IMR-90 (cell line): Measurements from ENCODE around the gene MYL6. TPM values are rescaled to one million over a fixed set of nuclear protein-coding genes. Genes with fewer than 3 reads are reported as not detected.

Experiments
- ATAC-seq: fragments of 200-7000 bp; cut with Tn5 transposase; 2 replicates; pipeline ENCODE4 v1.9.1; 2020; ENCODE audit warnings: low read depth, mild to moderate bottlenecking, moderate library complexity
- BruUV-seq: library from RNA; stranded (reverse); fragments of 400-500 nt; replicated peaks from 2 replicates; lab custom pipeline; 2021; lab: Mats Ljungman, UMichigan
- CTCF ChIA-PET: fragments of 300-600 bp; formaldehyde crosslinking; extraction: SDS; loops from one replicate; lab custom pipeline; 2021; ENCODE audit warnings: antibody characterized with exemption; lab: Yijun Ruan, JAX
- POLR2A ChIA-PET: fragments of 300-600 bp; sonication (Branson Sonifier 250); formaldehyde crosslinking; loops from one replicate; lab custom pipeline; 2022; ENCODE audit warnings: antibody characterized with exemption; ENCODE audit not compliant: unreplicated experiment; lab: Charles Lee
- DNase-seq: peaks from one replicate; pipeline ENCODE4 v3.0.0; 2013
- H2AFZ ChIP-seq: replicated peaks from 2 replicates; pipeline ENCODE3; 2013; ENCODE audit warnings: low read length, mild to moderate bottlenecking; ENCODE audit not compliant: poor library complexity
- H2AK5ac ChIP-seq: 2 replicates; pipeline ENCODE4 v1.6.1; 2013; ENCODE audit warnings: low read depth, low read length, inconsistent platforms
- H2AK9ac ChIP-seq: replicated peaks from 2 replicates; pipeline ENCODE3; 2013; ENCODE audit warnings: mild to moderate bottlenecking, low read depth, low read length, moderate library complexity; ENCODE audit not compliant: poor library complexity
- H2BK120ac ChIP-seq: 2 replicates; pipeline ENCODE4 v1.6.1; 2013; ENCODE audit warnings: low read depth, low read length, inconsistent platforms
- H2BK15ac ChIP-seq: 3 replicates; pipeline ENCODE4 v1.6.1; 2013; ENCODE audit warnings: low read depth, low read length, inconsistent platforms
- H2BK20ac ChIP-seq: 2 replicates; pipeline ENCODE4 v1.6.1; 2013; ENCODE audit warnings: low read depth, mild to moderate bottlenecking, inconsistent platforms, low read length, moderate library complexity
- H2BK5ac ChIP-seq: 2 replicates; pipeline ENCODE4 v1.6.1; 2013; ENCODE audit warnings: mild to moderate bottlenecking, low read depth, low read length, inconsistent platforms; ENCODE audit not compliant: poor library complexity, severe bottlenecking
- H3K14ac ChIP-seq: replicated peaks from 2 replicates; pipeline ENCODE4 v1.6.1; 2013; ENCODE audit warnings: low read depth, low read length, inconsistent platforms
- H3K18ac ChIP-seq: 2 replicates; pipeline ENCODE4 v1.6.1; 2013; ENCODE audit warnings: low read depth, low read length, control low read depth
- H3K23ac ChIP-seq: 2 replicates; pipeline ENCODE4 v1.6.1; 2013; ENCODE audit warnings: low read depth, low read length, inconsistent platforms
- H3K27ac ChIP-seq: 2 replicates; pipeline ENCODE4 v1.5.1; 2013; ENCODE audit warnings: mild to moderate bottlenecking, control low read depth, low read length; ENCODE audit not compliant: insufficient read depth
- H3K27me3 ChIP-seq: 2 replicates; pipeline ENCODE4 v1.6.1; 2013; ENCODE audit warnings: low read length; ENCODE audit not compliant: control insufficient read depth, insufficient read depth
- H3K36me3 ChIP-seq: 2 replicates; pipeline ENCODE4 v1.6.1; 2013; ENCODE audit warnings: low read length, mixed read lengths; ENCODE audit not compliant: control insufficient read depth, insufficient read depth
- H3K4ac ChIP-seq: 2 replicates; pipeline ENCODE4 v1.6.1; 2013; ENCODE audit warnings: low read depth, low read length, inconsistent platforms
- H3K4me1 ChIP-seq: 2 replicates; pipeline ENCODE4 v1.6.1; 2013; ENCODE audit warnings: low read length, mixed read lengths; ENCODE audit not compliant: control insufficient read depth, insufficient read depth
- H3K4me2 ChIP-seq: 2 replicates; pipeline ENCODE4 v1.6.1; 2013; ENCODE audit warnings: low read depth, mild to moderate bottlenecking, control low read depth, low read length, moderate library complexity
- H3K4me3 ChIP-seq: 2 replicates; pipeline ENCODE4 v1.5.1; 2013; ENCODE audit warnings: low read depth, mild to moderate bottlenecking, control low read depth, low read length, moderate library complexity; ENCODE audit not compliant: insufficient read depth
- H3K56ac ChIP-seq: 2 replicates; pipeline ENCODE4 v1.6.1; 2013; ENCODE audit warnings: low read length, inconsistent platforms; ENCODE audit not compliant: insufficient read depth; ENCODE audit errors: extremely low read depth
- H3K79me1 ChIP-seq, 2 experiments: 2 replicates each; pipeline ENCODE4 v1.6.1; 2013; ENCODE audit warnings: low read length in 2 of 2, inconsistent platforms in 1 of 2, low read depth in 1 of 2
- H3K9ac ChIP-seq: 2 replicates; pipeline ENCODE4 v1.6.1; 2013; ENCODE audit warnings: low read depth, low read length, control low read depth
- H3K9me1 ChIP-seq: 2 replicates; pipeline ENCODE4 v1.6.1; 2013; ENCODE audit warnings: low read length, inconsistent platforms; ENCODE audit not compliant: insufficient read depth
- H3K9me3 ChIP-seq: 2 replicates; pipeline ENCODE4 v1.6.1; 2013; ENCODE audit warnings: low read length; ENCODE audit not compliant: control insufficient read depth, insufficient read depth
- H4K20me1 ChIP-seq: 2 replicates; pipeline ENCODE4 v1.6.1; 2013; ENCODE audit warnings: low read length, inconsistent platforms; ENCODE audit not compliant: insufficient read depth
- H4K5ac ChIP-seq: 2 replicates; pipeline ENCODE4 v1.6.1; 2013; ENCODE audit warnings: mild to moderate bottlenecking, low read depth, low read length, control low read depth
- H4K8ac ChIP-seq, 2 experiments: 2 replicates each; pipeline ENCODE4 v1.6.1; 2013; ENCODE audit warnings: low read depth in 2 of 2, low read length in 2 of 2, control low read depth in 1 of 2, inconsistent platforms in 1 of 2
- H4K91ac ChIP-seq: 2 replicates; pipeline ENCODE4 v1.6.1; 2013; ENCODE audit warnings: low read depth, low read length, inconsistent platforms; ENCODE audit not compliant: insufficient read depth
- CEBPB ChIP-seq: IDR thresholded peaks from 2 replicates; pipeline ENCODE4 v1.6.1; 2012; ENCODE audit warnings: low read depth, low read length, improper control_type of control experiment
- ELK1 ChIP-seq: fragments of 150-350 bp; IDR thresholded peaks from 2 replicates; pipeline ENCODE4 v1.6.1; 2016; ENCODE audit warnings: low read depth, mild to moderate bottlenecking, low read length, moderate library complexity, borderline replicate concordance
- FOS ChIP-seq: fragments of 150-350 bp; IDR thresholded peaks from 2 replicates; pipeline ENCODE4 v1.6.1; 2016; ENCODE audit warnings: low read depth, low read length
- MAFK ChIP-seq: IDR thresholded peaks from 2 replicates; pipeline ENCODE4 v1.6.1; 2012; ENCODE audit warnings: low read depth, low read length, improper control_type of control experiment
- MAZ ChIP-seq: IDR thresholded peaks from 2 replicates; pipeline ENCODE4 v1.6.1; 2012; ENCODE audit warnings: low read depth, mild to moderate bottlenecking, low read length, improper control_type of control experiment, moderate library complexity, borderline replicate concordance
- NFE2L2 ChIP-seq: fragments of 150-350 bp; IDR thresholded peaks from 2 replicates; pipeline ENCODE4 v1.6.1; 2016; ENCODE audit warnings: low read depth, mild to moderate bottlenecking, low read length
- POLR2A ChIP-seq: IDR thresholded peaks from 2 replicates; pipeline ENCODE4 v1.6.1; 2012; ENCODE audit warnings: mild to moderate bottlenecking, low read depth, low read length
- SMC3 ChIP-seq: fragments of 150-350 bp; IDR thresholded peaks from 2 replicates; pipeline ENCODE4 v1.6.1; 2016; ENCODE audit warnings: low read depth, mild to moderate bottlenecking, antibody characterized with exemption, low read length, moderate library complexity
- WGBS, 2 experiments: methylation state at CpG; one replicate each; pipeline versions ENCODE4 v1.1.5 to v1.1.7; 2013; ENCODE audit warnings: missing lambda C conversion rate in 2 of 2; ENCODE audit not compliant: insufficient read length in 1 of 2; ENCODE audit errors: extremely low coverage in 2 of 2; 5-methylcytosine and 5-hydroxymethylcytosine counted together
- dilution Hi-C: fragments of 300-500 bp; cut with HindIII; formaldehyde crosslinking; loops from one replicate; pipeline ENCODE4 v1.14.3; 2018; ENCODE audit warnings: low sequenced_read_pairs; ENCODE audit not compliant: unreplicated experiment
- in situ Hi-C: fragments of 300-500 bp; cut with MboI; formaldehyde crosslinking; loops from 3 replicates; pipeline ENCODE4 v1.14.3; 2019; ENCODE audit warnings: low sequenced_read_pairs, inconsistent platforms, mixed read lengths
- intact Hi-C: fragments of 100-400 bp; cut with micrococcal nuclease; formaldehyde crosslinking; loops from 2 replicates; pipeline ENCODE4 v1.10.0; 2022
- polyA plus RNA-seq, 3 experiments: library from polyadenylated mRNA; depleted of rRNA; stranded (reverse); fragments of >200 nt; gene quantifications; 2 replicates each; pipeline ENCODE4 v1.2.3, GENCODE V29; 2012; ENCODE audit warnings: low replicate concordance in 1 of 3
- total RNA-seq: library from RNA; depleted of rRNA; stranded (reverse); fragments of >200 nt; gene quantifications from 2 replicates; pipeline ENCODE4 v1.2.3, GENCODE V29; 2012
- TF ChIP-seq, protein P1 (sequence below): conservative IDR thresholded peaks from 2 replicates; pipeline ENCODE4 v1.5.1; 2012; ENCODE audit warnings: mild to moderate bottlenecking, low read depth, low read length, improper control_type of control experiment

The MYL6 gene
- total and polyA plus RNA-seq, 2 of the 4 experiments (the other 2 are of a cell fraction): 4,816 to 6,979 TPM

- no peak overlapping the region for H2BK20ac ChIP-seq
- intact Hi-C loops: no loop called here
- no peak overlapping the region for H4K5ac ChIP-seq
- no peak overlapping the region for H2BK120ac ChIP-seq
- no peak overlapping the region for H4K8ac ChIP-seq
- dilution Hi-C loops: no loop called here
- no peak overlapping the region for H2BK15ac ChIP-seq
- H3K79me1 ChIP-seq: peaks cover 3 to 5% of the 10 kb centered on the region in 2 experiments; a peak in 1 of 4 replicates
- peaks cover 41% of the 10 kb centered on the region for H3K36me3 ChIP-seq
- no peak overlapping the region for H3K4me2 ChIP-seq
- ChIA-PET CTCF (no interaction called here), POLR2A (no interaction called here)
- no peak overlapping the region for H3K27ac ChIP-seq
- H3K27me3 ChIP-seq: no peaks in the 10 kb centered on the region
- H3K23ac ChIP-seq: no peak overlapping the region
- H2AFZ ChIP-seq: no peak overlapping the region
- in situ Hi-C loops: no loop called here
- no CpG with 5 or more reads among the region's 3 CpGs for WGBS, 2 experiments
- peaks cover 14% of the 10 kb centered on the region for H3K9me1 ChIP-seq
- ATAC-seq (no peak), DNase-seq (no peak)
- H3K4me3 ChIP-seq: no peak overlapping the region
- no peak overlapping the region for H3K18ac ChIP-seq
- no TSS peak for BruUV-seq
- H2AK5ac ChIP-seq: no peak overlapping the region
- H3K56ac ChIP-seq: no peak overlapping the region
- no peak overlapping the region for H2BK5ac ChIP-seq
- H3K14ac ChIP-seq: no peak overlapping the region
- H3K4me1 ChIP-seq: no peaks in the 10 kb centered on the region; the same call in 1 of the 2 replicates
- H2AK9ac ChIP-seq: no peak overlapping the region
- no peak overlapping the region for H3K4ac ChIP-seq
- H4K91ac ChIP-seq: no peak overlapping the region
- H3K9ac ChIP-seq: no peak overlapping the region
- H3K9me3 ChIP-seq: no peaks in the 10 kb centered on the region
- no peaks in the 10 kb centered on the region; the same call in 1 of the 2 replicates for H4K20me1 ChIP-seq
- no peak for TF ChIP-seq FOS
- TF ChIP-seq CEBPB: no peak
- no peak for TF ChIP-seq POLR2A
- no peak for TF ChIP-seq ELK1
- TF ChIP-seq, protein P1, sequence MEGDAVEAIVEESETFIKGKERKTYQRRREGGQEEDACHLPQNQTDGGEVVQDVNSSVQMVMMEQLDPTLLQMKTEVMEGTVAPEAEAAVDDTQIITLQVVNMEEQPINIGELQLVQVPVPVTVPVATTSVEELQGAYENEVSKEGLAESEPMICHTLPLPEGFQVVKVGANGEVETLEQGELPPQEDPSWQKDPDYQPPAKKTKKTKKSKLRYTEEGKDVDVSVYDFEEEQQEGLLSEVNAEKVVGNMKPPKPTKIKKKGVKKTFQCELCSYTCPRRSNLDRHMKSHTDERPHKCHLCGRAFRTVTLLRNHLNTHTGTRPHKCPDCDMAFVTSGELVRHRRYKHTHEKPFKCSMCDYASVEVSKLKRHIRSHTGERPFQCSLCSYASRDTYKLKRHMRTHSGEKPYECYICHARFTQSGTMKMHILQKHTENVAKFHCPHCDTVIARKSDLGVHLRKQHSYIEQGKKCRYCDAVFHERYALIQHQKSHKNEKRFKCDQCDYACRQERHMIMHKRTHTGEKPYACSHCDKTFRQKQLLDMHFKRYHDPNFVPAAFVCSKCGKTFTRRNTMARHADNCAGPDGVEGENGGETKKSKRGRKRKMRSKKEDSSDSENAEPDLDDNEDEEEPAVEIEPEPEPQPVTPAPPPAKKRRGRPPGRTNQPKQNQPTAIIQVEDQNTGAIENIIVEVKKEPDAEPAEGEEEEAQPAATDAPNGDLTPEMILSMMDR: no peak
- no peak for TF ChIP-seq NFE2L2
- TF ChIP-seq MAFK: peak; percentile 84
- no peak for TF ChIP-seq MAZ
- TF ChIP-seq SMC3: no peak
These were observed 12.9 kb upstream of the MYL6 start for GRCh38 chr12:56145217-56145616.
